ENCODE data around the gene RNGTT.

Gene RNGTT

DNA sequence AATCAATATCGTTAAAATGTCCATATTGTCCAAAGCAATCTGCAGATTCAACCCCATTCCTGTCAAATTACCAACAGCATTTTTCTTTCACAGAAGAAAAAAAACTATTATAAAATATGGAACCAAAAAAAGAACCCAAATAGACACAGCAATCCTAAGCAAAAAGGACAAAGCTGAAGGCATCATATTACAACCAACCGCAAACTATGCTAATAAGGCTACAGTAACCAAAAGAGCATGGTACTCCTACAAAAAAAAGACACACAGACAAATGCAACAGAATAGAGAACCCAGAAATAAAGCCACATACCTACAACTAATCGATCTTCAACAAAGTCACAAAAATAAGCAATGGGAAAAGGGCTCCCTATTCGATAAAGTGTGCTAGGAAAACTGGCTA lies 49.2 kb downstream of the RNGTT start:
- no peak for TF ChIP-seq FOXP2 (optimal IDR thresholded peaks at IDR 0.05; ENCODE audit: borderline replicate concordance, extremely low read depth, extremely low read length, insufficient read depth)
- no peak for TF ChIP-seq TAF1 (IDR thresholded peaks at IDR 0.05; ENCODE audit: borderline replicate concordance, insufficient read depth, low read length)
- TF ChIP-seq, protein P1, sequence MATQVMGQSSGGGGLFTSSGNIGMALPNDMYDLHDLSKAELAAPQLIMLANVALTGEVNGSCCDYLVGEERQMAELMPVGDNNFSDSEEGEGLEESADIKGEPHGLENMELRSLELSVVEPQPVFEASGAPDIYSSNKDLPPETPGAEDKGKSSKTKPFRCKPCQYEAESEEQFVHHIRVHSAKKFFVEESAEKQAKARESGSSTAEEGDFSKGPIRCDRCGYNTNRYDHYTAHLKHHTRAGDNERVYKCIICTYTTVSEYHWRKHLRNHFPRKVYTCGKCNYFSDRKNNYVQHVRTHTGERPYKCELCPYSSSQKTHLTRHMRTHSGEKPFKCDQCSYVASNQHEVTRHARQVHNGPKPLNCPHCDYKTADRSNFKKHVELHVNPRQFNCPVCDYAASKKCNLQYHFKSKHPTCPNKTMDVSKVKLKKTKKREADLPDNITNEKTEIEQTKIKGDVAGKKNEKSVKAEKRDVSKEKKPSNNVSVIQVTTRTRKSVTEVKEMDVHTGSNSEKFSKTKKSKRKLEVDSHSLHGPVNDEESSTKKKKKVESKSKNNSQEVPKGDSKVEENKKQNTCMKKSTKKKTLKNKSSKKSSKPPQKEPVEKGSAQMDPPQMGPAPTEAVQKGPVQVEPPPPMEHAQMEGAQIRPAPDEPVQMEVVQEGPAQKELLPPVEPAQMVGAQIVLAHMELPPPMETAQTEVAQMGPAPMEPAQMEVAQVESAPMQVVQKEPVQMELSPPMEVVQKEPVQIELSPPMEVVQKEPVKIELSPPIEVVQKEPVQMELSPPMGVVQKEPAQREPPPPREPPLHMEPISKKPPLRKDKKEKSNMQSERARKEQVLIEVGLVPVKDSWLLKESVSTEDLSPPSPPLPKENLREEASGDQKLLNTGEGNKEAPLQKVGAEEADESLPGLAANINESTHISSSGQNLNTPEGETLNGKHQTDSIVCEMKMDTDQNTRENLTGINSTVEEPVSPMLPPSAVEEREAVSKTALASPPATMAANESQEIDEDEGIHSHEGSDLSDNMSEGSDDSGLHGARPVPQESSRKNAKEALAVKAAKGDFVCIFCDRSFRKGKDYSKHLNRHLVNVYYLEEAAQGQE (IDR thresholded peaks at IDR 0.05; ENCODE audit: insufficient read depth in 1 of 2, low read depth in 2 of 2, low read length in 2 of 2) = no peak
- TF ChIP-seq POLR2AphosphoS5 (IDR thresholded peaks at IDR 0.05; ENCODE audit: low read depth, low read length) = no peak
- no peak for TF ChIP-seq SIN3A (IDR thresholded peaks at IDR 0.05; ENCODE audit: borderline replicate concordance, insufficient read depth, low read length)

DNA sequence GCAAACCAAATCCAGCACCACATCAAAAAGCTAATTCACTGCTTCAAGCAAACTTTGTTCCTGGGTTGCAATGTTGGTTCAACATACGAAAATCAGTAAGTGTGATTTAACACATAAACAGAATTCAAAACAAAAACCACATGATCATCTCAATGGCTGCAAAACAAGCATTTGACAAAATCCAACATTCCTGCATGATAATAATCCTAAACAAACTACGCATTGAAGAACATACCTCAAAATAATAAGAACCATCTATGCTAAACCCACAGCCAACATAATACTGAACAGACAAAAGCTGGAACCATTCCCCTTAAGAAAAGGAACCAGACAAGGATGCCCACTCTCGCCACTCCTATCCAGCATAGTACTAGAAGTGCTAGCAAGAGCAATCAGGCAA lies 49.9 kb downstream of the RNGTT start:
- TF ChIP-seq, protein P1 (IDR thresholded peaks at IDR 0.05; ENCODE audit: insufficient read depth in 1 of 2, low read depth in 2 of 2, low read length in 2 of 2) = no peak
- TF ChIP-seq FOXP2 (optimal IDR thresholded peaks at IDR 0.05; ENCODE audit: borderline replicate concordance, extremely low read depth, extremely low read length, insufficient read depth) (no peak), POLR2AphosphoS5 (IDR thresholded peaks at IDR 0.05; ENCODE audit: low read depth, low read length) (no peak), TAF1 (IDR thresholded peaks at IDR 0.05; ENCODE audit: borderline replicate concordance, insufficient read depth, low read length) (no peak), SIN3A (IDR thresholded peaks at IDR 0.05; ENCODE audit: borderline replicate concordance, insufficient read depth, low read length) (no peak)

DNA sequence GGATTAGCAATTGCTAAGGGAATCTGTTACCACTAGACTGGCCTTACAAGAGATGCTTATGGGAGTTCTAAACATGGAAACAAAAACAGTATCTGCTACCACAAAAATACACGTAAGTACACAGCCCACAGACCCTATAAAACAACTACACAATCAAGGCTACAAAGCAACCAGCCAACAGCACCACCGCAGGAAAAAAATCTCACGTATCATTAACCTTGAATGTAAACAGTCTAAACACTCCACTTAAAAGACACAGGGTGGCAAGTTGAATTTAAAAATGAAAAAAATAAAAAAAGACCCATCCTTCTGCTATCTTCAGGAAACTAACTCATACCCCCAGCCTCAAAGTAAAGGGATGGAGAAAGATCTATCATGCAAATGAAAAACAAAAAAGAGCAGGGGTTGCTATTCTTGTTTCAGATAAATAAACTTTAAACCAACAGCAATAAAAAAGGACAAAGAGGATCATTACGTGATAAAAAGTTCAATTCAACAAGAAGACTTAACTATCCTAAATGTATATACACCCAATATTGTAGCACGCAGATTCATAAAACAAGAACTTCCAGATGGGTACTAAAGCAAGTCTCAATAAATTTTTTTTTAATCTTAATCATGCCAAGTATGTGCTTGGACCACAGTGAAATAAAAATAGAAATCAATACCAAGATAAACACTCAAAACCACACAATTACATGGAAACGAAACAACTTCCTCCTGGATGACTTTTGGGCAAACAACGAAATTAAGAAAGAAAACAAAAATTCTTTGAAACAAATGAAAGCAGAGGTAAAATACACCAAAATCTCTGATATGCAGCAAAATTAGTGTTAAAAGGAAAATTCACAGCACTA lies 52.3 kb downstream of the RNGTT start:
- TF ChIP-seq POLR2AphosphoS5 (IDR thresholded peaks at IDR 0.05; ENCODE audit: low read depth, low read length) (no peak), TAF1 (IDR thresholded peaks at IDR 0.05; ENCODE audit: borderline replicate concordance, insufficient read depth, low read length) (no peak), SIN3A (IDR thresholded peaks at IDR 0.05; ENCODE audit: borderline replicate concordance, insufficient read depth, low read length) (no peak), FOXP2 (optimal IDR thresholded peaks at IDR 0.05; ENCODE audit: borderline replicate concordance, extremely low read depth, extremely low read length, insufficient read depth) (no peak)
- TF ChIP-seq, protein P1 (IDR thresholded peaks at IDR 0.05; ENCODE audit: insufficient read depth in 1 of 2, low read depth in 2 of 2, low read length in 2 of 2) = no peak

DNA sequence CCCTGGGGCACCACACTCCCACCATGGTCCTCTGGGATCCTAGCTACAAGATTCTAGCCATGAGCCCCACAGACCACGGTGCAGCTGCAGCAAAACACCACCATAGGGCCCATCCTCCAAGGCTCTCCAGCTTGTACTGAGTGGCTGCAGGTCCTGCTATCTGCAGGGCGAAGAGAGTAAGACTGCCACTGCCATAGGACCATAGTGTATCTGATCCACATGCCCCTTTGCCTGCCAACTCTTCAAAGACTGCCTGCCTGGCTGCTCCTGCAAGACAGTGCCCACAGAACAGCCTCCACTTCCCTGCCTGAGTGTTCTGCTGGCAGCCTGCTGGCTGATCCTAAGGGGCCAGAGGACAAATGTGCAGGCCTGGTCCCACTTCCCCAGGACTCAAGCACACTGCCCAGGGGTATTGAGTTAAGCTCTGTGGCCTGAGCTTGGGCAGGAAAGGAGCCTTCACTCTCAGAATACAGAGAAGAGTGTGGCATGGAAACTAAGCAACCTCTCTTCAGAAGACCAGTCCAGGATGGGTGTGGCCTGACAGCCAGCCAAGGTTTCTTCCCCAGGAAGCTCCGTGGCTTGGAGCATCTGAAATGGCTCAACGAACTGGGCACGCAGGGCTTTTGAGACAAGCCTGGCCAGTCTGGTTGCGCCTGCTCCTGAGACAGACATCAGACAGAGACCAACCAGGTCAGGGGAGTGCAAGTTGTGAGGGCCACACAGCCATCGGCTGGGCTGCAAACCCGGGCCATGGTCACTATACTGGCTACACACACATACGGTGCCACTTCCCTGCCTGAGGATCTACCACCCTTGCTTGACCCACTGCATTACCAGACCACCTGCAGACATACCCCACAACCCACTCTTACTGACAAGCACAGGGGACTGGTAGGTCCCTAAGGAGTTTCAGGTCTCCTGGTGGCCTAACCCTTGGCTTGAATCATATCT lies 54.5 kb downstream of the RNGTT start:
- TF ChIP-seq, protein P1 (IDR thresholded peaks at IDR 0.05; ENCODE audit: insufficient read depth in 1 of 2, low read depth in 2 of 2, low read length in 2 of 2) = no peak
- no peak for TF ChIP-seq SIN3A (IDR thresholded peaks at IDR 0.05; ENCODE audit: borderline replicate concordance, insufficient read depth, low read length)
- no peak for TF ChIP-seq POLR2AphosphoS5 (IDR thresholded peaks at IDR 0.05; ENCODE audit: low read depth, low read length)
- no peak for TF ChIP-seq FOXP2 (optimal IDR thresholded peaks at IDR 0.05; ENCODE audit: borderline replicate concordance, extremely low read depth, extremely low read length, insufficient read depth)
- no peak for TF ChIP-seq TAF1 (IDR thresholded peaks at IDR 0.05; ENCODE audit: borderline replicate concordance, insufficient read depth, low read length)
